Esophagus muscularis mucosa (tissue), 3 donors: Measurements from ENCODE around the gene CELSR1.

Source experiments
- CTCF ChIP-seq, 3 experiments: fragments of 200-600 bp in 2 of 3; fragments of 450-650 bp in 1 of 3; sonication (generic) in 2 of 3; IDR thresholded peaks; one replicate each; pipeline ENCODE4 v1.5.1; 2017 to 2019; ENCODE audit warnings: antibody characterized with exemption in 3 of 3, mild to moderate bottlenecking in 2 of 3, moderate library complexity in 1 of 3
- POLR2AphosphoS5 ChIP-seq, 2 donors: sonication (generic); formaldehyde crosslinking; IDR thresholded peaks; one replicate each; pipeline ENCODE4 v1.6.1; 2017; ENCODE audit warnings: antibody characterized with exemption in 2 of 2

- no peak for TF ChIP-seq CTCF (IDR thresholded peaks at IDR 0.05)
- TF ChIP-seq POLR2AphosphoS5 (IDR thresholded peaks at IDR 0.05), result no peak
Measured at GRCh38 chr22:46409631-46410210, 127.7 kb downstream of the CELSR1 start.
